Activated CD8-positive, alpha-beta memory T cell treated with anti-CD3 and anti-CD28 coated beads, Interleukin-2, amount 50 U/mL, for 1 hour (primary cell): ENCODE data around the gene GJD4.

Experiments
- DNase-seq: peaks from one replicate; pipeline ENCODE4 v3.0.0-alpha.2; 2020; ENCODE audit errors: extremely low read depth

Gene GJD4

GRCh38 chr10:35605191-35605590 is at the start of gene GJD4:
GJD4 (plus strand) TSS chr10:35605341; CDS start chr10:35605568, 227 bp downstream.
- no peak for DNase-seq

- no peak for DNase-seq
Observed at GRCh38 chr10:35555962-35556930, 48.9 kb upstream of the GJD4 start.

GRCh38 chr10:35558276-35558675 is 46.9 kb upstream of the GJD4 start:
- no peak for DNase-seq

GRCh38 chr10:35559416-35559815 is 45.7 kb upstream of the GJD4 start:
- DNase-seq, result no peak

- no peak for DNase-seq
Observed at GRCh38 chr10:35561715-35562114, 43.4 kb upstream of the GJD4 start.

GRCh38 chr10:35562427-35562826 is 42.7 kb upstream of the GJD4 start:
- no peak for DNase-seq

GRCh38 chr10:35563261-35563891 is 41.8 kb upstream of the GJD4 start:
- DNase-seq, result no peak

GRCh38 chr10:35564341-35564968 is 40.7 kb upstream of the GJD4 start:
- no peak for DNase-seq

- DNase-seq, result no peak
Observed at GRCh38 chr10:35565602-35566081, 39.5 kb upstream of the GJD4 start.

- no peak for DNase-seq
Observed at GRCh38 chr10:35567951-35568350, 37.2 kb upstream of the GJD4 start.

GRCh38 chr10:35568483-35569015 is 36.6 kb upstream of the GJD4 start:
- no peak for DNase-seq

- no peak for DNase-seq
Observed at GRCh38 chr10:35569111-35569707, 35.9 kb upstream of the GJD4 start.

GRCh38 chr10:35569836-35570235 is 35.3 kb upstream of the GJD4 start:
- no peak for DNase-seq

GRCh38 chr10:35570397-35570796 is 34.7 kb upstream of the GJD4 start:
- no peak for DNase-seq

GRCh38 chr10:35572583-35572982 is 32.6 kb upstream of the GJD4 start:
- no peak for DNase-seq

GRCh38 chr10:35573796-35574195 is 31.3 kb upstream of the GJD4 start:
- DNase-seq, result no peak

GRCh38 chr10:35574924-35575352 is 30.2 kb upstream of the GJD4 start:
- no peak for DNase-seq

- DNase-seq, result no peak
Observed at GRCh38 chr10:35575640-35576039, 29.5 kb upstream of the GJD4 start.

- no peak for DNase-seq
Observed at GRCh38 chr10:35576730-35577129, 28.4 kb upstream of the GJD4 start.

- no peak for DNase-seq
Observed at GRCh38 chr10:35577926-35578617, 27.1 kb upstream of the GJD4 start.

GRCh38 chr10:35578618-35578956 is 26.6 kb upstream of the GJD4 start:
- DNase-seq, result no peak
